Natural killer cell treated with Interleukin-12 subunit alpha and Interleukin-12 subunit beta and Interleukin-15 and Interleukin-18, amount 100 ng/mL, for 72 hours (primary cell): ENCODE data around the gene FAM118A. TPM values are rescaled to one million over a fixed set of nuclear protein-coding genes. Genes with fewer than 3 reads are reported as not detected.
"Not testable (repeated sequence)": the region's sequence is repeated elsewhere in the genome, so short reads cannot be mapped to it uniquely, and the experiment has no call there.

Experiments used
- ATAC-seq, 2 donors: fragments of 150-1000 bp; cut with Tn5 transposase in 1 of 2; sonication (Bioruptor Pico), chemical (Tn5 transposase) in 1 of 2; 2 replicates each; pipeline ENCODE4 v1.10.0; 2021
- DNase-seq: peaks from one replicate; pipeline ENCODE4 v3.0.0; 2022; ENCODE audit warnings: low spot score
- H3K27ac Mint-ChIP-seq, 2 donors: 1 replicate in 1 of 2; 2 replicates in 1 of 2; pipeline ENCODE4 v1.8.0; 2022; ENCODE audit warnings: mixed read lengths in 2 of 2, mild to moderate bottlenecking in 1 of 2, moderate library complexity in 1 of 2
- H3K27me3 Mint-ChIP-seq, 2 donors: 1 replicate in 1 of 2; 2 replicates in 1 of 2; pipeline ENCODE4 v1.8.0; 2022; ENCODE audit warnings: mixed read lengths in 2 of 2
- H3K36me3 Mint-ChIP-seq: one replicate; pipeline ENCODE4 v1.8.0; 2022; ENCODE audit warnings: mixed read lengths
- H3K4me1 Mint-ChIP-seq, 2 donors: 1 replicate in 1 of 2; 2 replicates in 1 of 2; pipeline ENCODE4 v1.8.0; 2022; ENCODE audit warnings: low read depth in 2 of 2, mixed read lengths in 2 of 2, mild to moderate bottlenecking in 1 of 2
- H3K4me3 Mint-ChIP-seq: one replicate; pipeline ENCODE4 v1.8.0; 2022; ENCODE audit warnings: mixed read lengths
- H3K9me3 Mint-ChIP-seq: 2 replicates; pipeline ENCODE4 v1.8.0; 2022; ENCODE audit warnings: mixed read lengths
- total RNA-seq, 2 donors: library from RNA; stranded (reverse); gene quantifications; one replicate each; pipeline ENCODE4 v1.2.3, GENCODE V29; 2022

Gene FAM118A
- total RNA-seq, 2 donors from 2014 or later, result 24.9 to 138 TPM

GRCh38 chr22:45335021-45335818, 25.5 kb downstream of the FAM118A start:
- Mint-ChIP-seq H3K4me1 (peaks cover 0 to 6% of the 10 kb centered on the region in 2 donors), H3K9me3 (no peaks in the 10 kb centered on the region), H3K4me3 (no peak overlapping the region), H3K36me3 (peaks cover 16% of the 10 kb centered on the region), H3K27me3 (no peaks in the 10 kb centered on the region), H3K27ac (no peak overlapping the region)
- DNase-seq (no peak), ATAC-seq (no peak)

- Mint-ChIP-seq H3K9me3 (no peaks in the 10 kb centered on the region), H3K27me3 (no peaks in the 10 kb centered on the region), H3K27ac (no peak overlapping the region), H3K4me1 (peaks cover 0 to 6% of the 10 kb centered on the region in 2 donors), H3K4me3 (no peak overlapping the region), H3K36me3 (peaks cover 21% of the 10 kb centered on the region)
- DNase-seq, result no peak
- ATAC-seq, result no peak
Observed at GRCh38 chr22:45335854-45336522, 26.3 kb downstream of the FAM118A start.

GRCh38 chr22:45336971-45337431, 27.3 kb downstream of the FAM118A start:
- Mint-ChIP-seq H3K9me3 (no peaks in the 10 kb centered on the region), H3K36me3 (peaks cover 21% of the 10 kb centered on the region), H3K27ac (no peak overlapping the region), H3K4me3 (no peak overlapping the region), H3K4me1 (peaks cover 0 to 6% of the 10 kb centered on the region in 2 donors), H3K27me3 (no peaks in the 10 kb centered on the region)
- DNase-seq (no peak), ATAC-seq (no peak)

- H3K9me3 Mint-ChIP-seq, result no peaks in the 10 kb centered on the region
- H3K27me3 Mint-ChIP-seq, result no peaks in the 10 kb centered on the region
- no peak for ATAC-seq
- H3K4me3 Mint-ChIP-seq, result no peak overlapping the region
- no peak overlapping the region for H3K27ac Mint-ChIP-seq
- DNase-seq, result no peak
- H3K4me1 Mint-ChIP-seq, result peaks cover 0 to 6% of the 10 kb centered on the region in 2 donors
- H3K36me3 Mint-ChIP-seq, result peaks cover 21% of the 10 kb centered on the region
Observed at GRCh38 chr22:45337536-45337935, 27.8 kb downstream of the FAM118A start.

GRCh38 chr22:45338795-45339194, 29.1 kb downstream of the FAM118A start:
- Mint-ChIP-seq H3K4me1 (peaks cover 0 to 6% of the 10 kb centered on the region in 2 donors), H3K27ac (no peak overlapping the region), H3K4me3 (no peak overlapping the region), H3K36me3 (peaks cover 21% of the 10 kb centered on the region), H3K9me3 (no peaks in the 10 kb centered on the region), H3K27me3 (no peaks in the 10 kb centered on the region)
- ATAC-seq (no peak), DNase-seq (no peak)

GRCh38 chr22:45340323-45340722, 30.6 kb downstream of the FAM118A start:
- Mint-ChIP-seq H3K27me3 (no peaks in the 10 kb centered on the region), H3K27ac (no peak overlapping the region), H3K36me3 (peaks cover 16% of the 10 kb centered on the region), H3K9me3 (no peaks in the 10 kb centered on the region), H3K4me3 (no peak overlapping the region), H3K4me1 (no peaks in the 10 kb centered on the region)
- DNase-seq (no peak), ATAC-seq (no peak)

GRCh38 chr22:45341498-45341897, 31.8 kb downstream of the FAM118A start:
- no peak overlapping the region for H3K4me3 Mint-ChIP-seq

GRCh38 chr22:45343143-45343542, 33.4 kb downstream of the FAM118A start:
- Mint-ChIP-seq H3K27ac (no peak overlapping the region), H3K9me3 (no peaks in the 10 kb centered on the region), H3K27me3 (no peaks in the 10 kb centered on the region), H3K4me3 (no peak overlapping the region), H3K36me3 (peaks cover 13% of the 10 kb centered on the region), H3K4me1 (no peaks in the 10 kb centered on the region)
- DNase-seq (no peak), ATAC-seq (no peak)

More at GRCh38 chr22:45341498-45341897, 31.8 kb downstream of the FAM118A start:
- H3K36me3 Mint-ChIP-seq, result peaks cover 10% of the 10 kb centered on the region
- no peaks in the 10 kb centered on the region for H3K27me3 Mint-ChIP-seq
- no peaks in the 10 kb centered on the region for H3K4me1 Mint-ChIP-seq
- H3K27ac Mint-ChIP-seq, result no peak overlapping the region
- no peaks in the 10 kb centered on the region for H3K9me3 Mint-ChIP-seq
- DNase-seq, result no peak
- ATAC-seq, result no peak

GRCh38 chr22:45344334-45344733, 34.6 kb downstream of the FAM118A start:
- no peak overlapping the region for H3K27ac Mint-ChIP-seq
- no peaks in the 10 kb centered on the region for H3K4me1 Mint-ChIP-seq
- peaks cover 13% of the 10 kb centered on the region for H3K36me3 Mint-ChIP-seq

GRCh38 chr22:45349916-45350315, 40.2 kb downstream of the FAM118A start:
- no peaks in the 10 kb centered on the region for H3K4me1 Mint-ChIP-seq
- DNase-seq, result no peak
- no peaks in the 10 kb centered on the region for H3K27me3 Mint-ChIP-seq
- no peak overlapping the region for H3K4me3 Mint-ChIP-seq
- no peak overlapping the region for H3K27ac Mint-ChIP-seq
- no peaks in the 10 kb centered on the region for H3K9me3 Mint-ChIP-seq
- H3K36me3 Mint-ChIP-seq, result peaks cover 4% of the 10 kb centered on the region
- no peak for ATAC-seq

More at GRCh38 chr22:45344334-45344733, 34.6 kb downstream of the FAM118A start:
- Mint-ChIP-seq H3K9me3 (no peaks in the 10 kb centered on the region), H3K27me3 (no peaks in the 10 kb centered on the region), H3K4me3 (no peak overlapping the region)
- DNase-seq (no peak), ATAC-seq (no peak)

GRCh38 chr22:45351956-45352355, 42.2 kb downstream of the FAM118A start:
- Mint-ChIP-seq H3K27me3 (no peaks in the 10 kb centered on the region), H3K27ac (no peak overlapping the region), H3K9me3 (no peaks in the 10 kb centered on the region), H3K4me3 (no peak overlapping the region), H3K4me1 (no peaks in the 10 kb centered on the region), H3K36me3 (no peaks in the 10 kb centered on the region)
- ATAC-seq (no peak), DNase-seq (no peak)

GRCh38 chr22:45352757-45353156, 43.0 kb downstream of the FAM118A start:
- not testable (repeated sequence) for H3K4me3 Mint-ChIP-seq, ATAC-seq, H3K9me3 Mint-ChIP-seq, H3K36me3 Mint-ChIP-seq, H3K4me1 Mint-ChIP-seq, DNase-seq, H3K27me3 Mint-ChIP-seq, H3K27ac Mint-ChIP-seq

GRCh38 chr22:45353786-45354185, 44.1 kb downstream of the FAM118A start:
- no peak for DNase-seq
- H3K9me3 Mint-ChIP-seq, result no peaks in the 10 kb centered on the region
- no peaks in the 10 kb centered on the region for H3K4me1 Mint-ChIP-seq
- H3K4me3 Mint-ChIP-seq, result no peak overlapping the region
- no peak for ATAC-seq
- H3K27me3 Mint-ChIP-seq, result no peaks in the 10 kb centered on the region
- H3K27ac Mint-ChIP-seq, result no peak overlapping the region
- no peaks in the 10 kb centered on the region for H3K36me3 Mint-ChIP-seq

GRCh38 chr22:45357490-45357889, 47.8 kb downstream of the FAM118A start:
- ATAC-seq, result no peak
- Mint-ChIP-seq H3K36me3 (no peaks in the 10 kb centered on the region), H3K4me3 (no peak overlapping the region), H3K9me3 (no peaks in the 10 kb centered on the region), H3K4me1 (no peaks in the 10 kb centered on the region), H3K27me3 (peaks cover 2 to 6% of the 10 kb centered on the region in 2 donors), H3K27ac (no peak overlapping the region)
- no peak for DNase-seq
